ENCODE results near the gene PRAC1.

DNA sequence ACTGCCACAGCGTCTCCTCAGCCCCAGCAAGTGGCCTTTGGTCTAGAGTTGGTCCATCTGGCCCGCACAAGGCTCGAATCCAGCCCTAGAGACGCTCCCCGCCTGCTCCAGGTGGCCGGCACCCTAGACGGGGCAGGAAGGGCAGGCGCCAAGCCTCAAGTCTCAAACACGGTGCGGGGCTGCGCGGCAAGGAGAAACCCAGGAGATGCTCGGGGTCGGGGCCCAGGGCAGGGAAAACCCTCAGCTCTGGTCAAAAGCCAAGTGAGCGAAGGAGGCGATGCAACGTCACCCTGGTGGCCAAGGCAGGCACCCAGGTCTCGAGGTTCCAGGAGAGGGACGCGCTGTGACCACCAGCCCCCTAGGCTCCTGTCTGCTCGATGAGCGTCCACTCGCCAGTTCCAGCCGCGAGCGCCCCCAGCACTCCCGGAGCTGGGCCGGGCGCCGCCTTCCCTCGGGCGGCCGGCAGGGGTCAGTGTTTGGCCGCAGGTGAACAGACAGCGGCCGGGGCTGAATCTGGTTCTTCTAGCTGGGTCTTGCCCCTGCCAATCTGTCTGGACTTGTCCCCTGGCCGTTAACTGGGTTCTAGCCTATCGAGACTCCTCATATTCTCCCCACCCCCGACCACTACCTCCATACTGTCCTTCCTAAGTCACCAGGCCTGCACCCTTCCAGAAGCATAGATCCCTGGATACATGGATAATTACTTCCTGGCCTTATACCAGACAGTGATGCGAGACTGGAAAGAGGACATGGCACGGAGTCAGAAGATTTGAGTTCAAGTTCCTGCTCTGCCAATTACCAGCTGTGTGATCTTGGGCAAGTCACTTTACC, 44.0 kb downstream of the PRAC1 start:
- peak; percentile 70 for TF ChIP-seq RAD21 (IDR thresholded peaks at IDR 0.05; ENCODE audit: low read length)
- no peak for TF ChIP-seq SIN3A (IDR thresholded peaks at IDR 0.05; ENCODE audit: borderline replicate concordance, low read depth, low read length)
- TF ChIP-seq, protein P1, sequence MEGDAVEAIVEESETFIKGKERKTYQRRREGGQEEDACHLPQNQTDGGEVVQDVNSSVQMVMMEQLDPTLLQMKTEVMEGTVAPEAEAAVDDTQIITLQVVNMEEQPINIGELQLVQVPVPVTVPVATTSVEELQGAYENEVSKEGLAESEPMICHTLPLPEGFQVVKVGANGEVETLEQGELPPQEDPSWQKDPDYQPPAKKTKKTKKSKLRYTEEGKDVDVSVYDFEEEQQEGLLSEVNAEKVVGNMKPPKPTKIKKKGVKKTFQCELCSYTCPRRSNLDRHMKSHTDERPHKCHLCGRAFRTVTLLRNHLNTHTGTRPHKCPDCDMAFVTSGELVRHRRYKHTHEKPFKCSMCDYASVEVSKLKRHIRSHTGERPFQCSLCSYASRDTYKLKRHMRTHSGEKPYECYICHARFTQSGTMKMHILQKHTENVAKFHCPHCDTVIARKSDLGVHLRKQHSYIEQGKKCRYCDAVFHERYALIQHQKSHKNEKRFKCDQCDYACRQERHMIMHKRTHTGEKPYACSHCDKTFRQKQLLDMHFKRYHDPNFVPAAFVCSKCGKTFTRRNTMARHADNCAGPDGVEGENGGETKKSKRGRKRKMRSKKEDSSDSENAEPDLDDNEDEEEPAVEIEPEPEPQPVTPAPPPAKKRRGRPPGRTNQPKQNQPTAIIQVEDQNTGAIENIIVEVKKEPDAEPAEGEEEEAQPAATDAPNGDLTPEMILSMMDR (IDR thresholded peaks at IDR 0.05), result peak; percentile 98
- no peak for TF ChIP-seq TEAD4 (IDR thresholded peaks at IDR 0.05; ENCODE audit: borderline replicate concordance, insufficient read depth)
- TF ChIP-seq, protein P2, sequence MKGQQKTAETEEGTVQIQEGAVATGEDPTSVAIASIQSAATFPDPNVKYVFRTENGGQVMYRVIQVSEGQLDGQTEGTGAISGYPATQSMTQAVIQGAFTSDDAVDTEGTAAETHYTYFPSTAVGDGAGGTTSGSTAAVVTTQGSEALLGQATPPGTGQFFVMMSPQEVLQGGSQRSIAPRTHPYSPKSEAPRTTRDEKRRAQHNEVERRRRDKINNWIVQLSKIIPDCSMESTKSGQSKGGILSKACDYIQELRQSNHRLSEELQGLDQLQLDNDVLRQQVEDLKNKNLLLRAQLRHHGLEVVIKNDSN (IDR thresholded peaks at IDR 0.05; ENCODE audit: borderline replicate concordance, low read depth), result no peak
- no peak for TF ChIP-seq EZH2phosphoT487 (IDR thresholded peaks at IDR 0.05; ENCODE audit: borderline replicate concordance, low read depth)
- TF ChIP-seq RXRA (IDR thresholded peaks at IDR 0.05; ENCODE audit: borderline replicate concordance, low read depth), result no peak
- TF ChIP-seq, protein P3, sequence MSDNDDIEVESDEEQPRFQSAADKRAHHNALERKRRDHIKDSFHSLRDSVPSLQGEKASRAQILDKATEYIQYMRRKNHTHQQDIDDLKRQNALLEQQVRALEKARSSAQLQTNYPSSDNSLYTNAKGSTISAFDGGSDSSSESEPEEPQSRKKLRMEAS (IDR thresholded peaks at IDR 0.05; ENCODE audit: low read depth), result no peak
- no peak for TF ChIP-seq RFX5 (IDR thresholded peaks at IDR 0.05; ENCODE audit: low read length)
- no peak for TF ChIP-seq FOXJ3 (CRISPR knock-in tag; IDR thresholded peaks at IDR 0.05)

Measured in SK-N-SH (cell line).